Neuronal stem cell (in vitro differentiated cells): ENCODE data around the gene CCL18.

Experiments used
- DNase-seq: peaks from one replicate; pipeline ENCODE4 v3.0.0-alpha.2; 2013; ENCODE audit warnings: low spot score
- H2AFZ ChIP-seq: one replicate; pipeline ENCODE4 v1.6.1; 2013; ENCODE audit warnings: mild to moderate bottlenecking, low read length, inconsistent platforms
- H2AK5ac ChIP-seq: 2 replicates; pipeline ENCODE4 v1.6.1; 2013; ENCODE audit warnings: low read depth, mild to moderate bottlenecking, inconsistent platforms, low read length, moderate library complexity, mixed read lengths
- H2BK120ac ChIP-seq: 2 replicates; pipeline ENCODE4 v1.6.1; 2013; ENCODE audit warnings: low read depth, mild to moderate bottlenecking, inconsistent platforms, low read length, moderate library complexity, mixed read lengths
- H2BK12ac ChIP-seq: one replicate; pipeline ENCODE4 v1.6.1; 2013; ENCODE audit warnings: low read length, inconsistent platforms
- H2BK15ac ChIP-seq: 2 replicates; pipeline ENCODE4 v1.6.1; 2013; ENCODE audit warnings: mild to moderate bottlenecking, low read length, inconsistent platforms, mixed read lengths
- H2BK5ac ChIP-seq: one replicate; pipeline ENCODE4 v1.6.1; 2013; ENCODE audit warnings: inconsistent platforms, mild to moderate bottlenecking, low read length, moderate library complexity
- H3K14ac ChIP-seq: one replicate; pipeline ENCODE4 v1.6.1; 2013; ENCODE audit warnings: low read length, inconsistent platforms
- H3K18ac ChIP-seq: 2 replicates; pipeline ENCODE4 v1.6.1; 2013; ENCODE audit warnings: low read length, inconsistent platforms
- H3K23ac ChIP-seq: 2 replicates; pipeline ENCODE4 v1.6.1; 2013; ENCODE audit warnings: low read depth, mild to moderate bottlenecking, mixed read lengths, low read length, inconsistent platforms; ENCODE audit not compliant: poor library complexity
- H3K27ac ChIP-seq: replicated peaks from 3 replicates; pipeline ENCODE4 v1.5.1; 2013; ENCODE audit warnings: low read length, inconsistent platforms
- H3K27me3 ChIP-seq, 3 experiments: 2 replicates each; pipeline ENCODE4 v1.6.1; 2013; ENCODE audit warnings: low read length in 3 of 3, mild to moderate bottlenecking in 2 of 3, inconsistent platforms in 1 of 3, low read depth in 1 of 3, mixed read lengths in 1 of 3, moderate library complexity in 1 of 3; ENCODE audit not compliant: control insufficient read depth in 3 of 3, insufficient read depth in 3 of 3
- H3K36me3 ChIP-seq, 2 donors: replicated peaks in 1 of 2; 2 replicates each; pipeline ENCODE4 v1.6.1; 2013; ENCODE audit warnings: low read length in 2 of 2; ENCODE audit not compliant: control insufficient read depth in 2 of 2, insufficient read depth in 2 of 2
- H3K4ac ChIP-seq: 2 replicates; pipeline ENCODE4 v1.6.1; 2013; ENCODE audit warnings: inconsistent platforms, mild to moderate bottlenecking, low read length, moderate library complexity
- H3K4me1 ChIP-seq, 2 donors: 1 replicate in 1 of 2; 2 replicates in 1 of 2; pipeline ENCODE4 v1.6.1; 2013; ENCODE audit warnings: low read length in 2 of 2, low read depth in 1 of 2; ENCODE audit not compliant: control insufficient read depth in 2 of 2, insufficient read depth in 1 of 2
- H3K4me2 ChIP-seq: one replicate; pipeline ENCODE4 v1.6.1; 2013; ENCODE audit warnings: mild to moderate bottlenecking, low read length, inconsistent platforms; ENCODE audit not compliant: insufficient read depth, poor library complexity, severe bottlenecking
- H3K4me3 ChIP-seq, 2 donors: 2 replicates each; pipeline ENCODE4 v1.5.1; 2013; ENCODE audit warnings: low read length in 2 of 2, mild to moderate bottlenecking in 2 of 2, inconsistent platforms in 1 of 2, moderate library complexity in 1 of 2
- H3K79me1 ChIP-seq: one replicate; pipeline ENCODE4 v1.6.1; 2013; ENCODE audit warnings: low read depth, mild to moderate bottlenecking, inconsistent platforms, low read length, moderate library complexity
- H3K9ac ChIP-seq: one replicate; pipeline ENCODE4 v1.6.1; 2013; ENCODE audit warnings: mild to moderate bottlenecking, low read depth, low read length, inconsistent platforms; ENCODE audit not compliant: poor library complexity
- H3K9me3 ChIP-seq, 2 donors: replicated peaks in 1 of 2; 2 replicates each; pipeline versions ENCODE3 to v1.6.1; 2013; ENCODE audit warnings: low read length in 2 of 2, mild to moderate bottlenecking in 2 of 2, inconsistent platforms in 1 of 2, low read depth in 1 of 2, mixed read lengths in 1 of 2, moderate library complexity in 1 of 2; ENCODE audit not compliant: control insufficient read depth in 2 of 2, insufficient read depth in 1 of 2
- H4K8ac ChIP-seq: one replicate; pipeline ENCODE4 v1.6.1; 2013; ENCODE audit warnings: low read depth, mild to moderate bottlenecking, inconsistent platforms, low read length, moderate library complexity
- H4K91ac ChIP-seq: one replicate; pipeline ENCODE4 v1.6.1; 2013; ENCODE audit warnings: low read length, low read depth, mild to moderate bottlenecking, inconsistent platforms; ENCODE audit not compliant: poor library complexity
- WGBS, 2 donors: extraction: QIAGEN DNeasy Blood & Tissue Kit; methylation state at CpG; one replicate each; pipeline ENCODE4 v1.1.7; 2013; ENCODE audit warnings: missing lambda C conversion rate in 2 of 2, mixed read lengths in 1 of 2; ENCODE audit not compliant: insufficient read length in 2 of 2, insufficient replicate concordance in 1 of 2; ENCODE audit errors: extremely low coverage in 2 of 2; 5-methylcytosine and 5-hydroxymethylcytosine counted together

Gene CCL18

DNA sequence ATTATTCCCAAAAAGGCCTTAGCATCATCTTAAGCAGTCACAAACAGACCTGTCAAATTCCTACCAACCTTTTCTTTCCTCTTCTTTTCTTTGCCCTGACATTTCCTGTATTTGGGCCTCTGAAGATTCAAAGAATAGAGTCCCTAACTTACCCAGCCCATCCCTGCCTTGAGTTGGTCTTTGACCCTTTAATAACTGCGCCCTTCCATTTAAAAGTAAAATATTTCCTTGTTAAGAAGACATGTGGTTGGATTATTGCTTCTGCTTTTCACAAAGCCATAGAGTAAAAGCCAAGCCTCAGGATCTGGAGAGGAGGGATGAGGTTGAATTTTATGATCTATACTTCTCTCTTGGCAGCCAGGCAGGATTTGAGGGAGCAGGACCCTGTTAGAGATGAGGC lies 33.1 kb upstream of the CCL18 start:
- Histone ChIP-seq H3K27ac (no peak overlapping the region), H3K4me1 (peaks cover 4 to 6% of the 10 kb centered on the region in 2 donors), H2AFZ (peak overlapping the region; percentile 68), H3K18ac (no peak overlapping the region), H2AK5ac (no peak overlapping the region), H4K8ac (no peak overlapping the region), H3K27me3 (peaks cover 0 to 8% (median 0%) of the 10 kb centered on the region in 3 experiments), H3K9ac (no peak overlapping the region), H4K91ac (no peak overlapping the region), H2BK15ac (no peak overlapping the region), H3K9me3 (no peaks in the 10 kb centered on the region), H3K4me2 (no peak overlapping the region), H2BK120ac (no peak overlapping the region), H3K4ac (no peak overlapping the region), H2BK12ac (no peak overlapping the region), H3K79me1 (no peaks in the 10 kb centered on the region), H2BK5ac (no peak overlapping the region), H3K36me3 (no peaks in the 10 kb centered on the region), H3K4me3 (no peak overlapping the region), H3K23ac (no peak overlapping the region), H3K14ac (no peak overlapping the region)
- DNase-seq = no peak
- no CpG with 5 or more reads among the region's 1 CpG for whole genome bisulfite sequencing, 2 donors

GRCh38 chr17:36034127-36034526 lies 29.9 kb upstream of the CCL18 start:
- no CpG with 5 or more reads among the region's 3 CpGs for whole genome bisulfite sequencing, 2 donors

DNA sequence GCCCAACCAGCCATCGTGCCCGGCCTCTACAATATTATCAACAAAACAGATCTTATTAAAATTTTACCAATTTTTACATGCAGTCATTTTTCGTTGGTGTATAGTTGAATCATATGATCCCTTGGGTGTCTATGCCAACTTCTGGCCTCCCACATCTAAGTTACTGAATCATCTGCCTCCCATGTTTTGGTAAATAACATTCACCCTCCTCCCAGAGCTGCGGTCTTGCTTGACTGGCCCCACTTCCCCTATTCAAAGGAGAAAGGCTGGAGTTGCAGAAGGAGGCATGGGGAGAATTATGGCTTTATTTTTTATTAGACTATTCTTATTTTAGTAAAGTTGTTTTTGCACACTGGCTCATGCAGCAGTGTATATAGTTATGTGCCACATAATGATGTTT lies 27.8 kb upstream of the CCL18 start:
- no peak for DNase-seq
- Histone ChIP-seq H3K23ac (no peak overlapping the region), H3K79me1 (no peaks in the 10 kb centered on the region), H3K27me3 (peaks cover 0 to 8% (median 0%) of the 10 kb centered on the region in 3 experiments), H2BK120ac (no peak overlapping the region), H3K18ac (no peak overlapping the region), H2BK12ac (no peak overlapping the region), H3K4me2 (no peak overlapping the region), H3K36me3 (no peaks in the 10 kb centered on the region), H3K9ac (no peak overlapping the region), H2AFZ (no peak overlapping the region), H3K4ac (no peak overlapping the region), H3K4me3 (no peak overlapping the region), H4K91ac (no peak overlapping the region), H3K9me3 (no peaks in the 10 kb centered on the region), H2AK5ac (no peak overlapping the region), H2BK15ac (no peak overlapping the region), H2BK5ac (no peak overlapping the region), H3K27ac (no peak overlapping the region), H3K14ac (no peak overlapping the region), H4K8ac (no peak overlapping the region), H3K4me1 (no peaks in the 10 kb centered on the region)
- no CpG with 5 or more reads among the region's 4 CpGs for WGBS, 2 donors

More at GRCh38 chr17:36034127-36034526, 29.9 kb upstream of the CCL18 start:
- no peak overlapping the region for H3K27ac ChIP-seq
- no peak overlapping the region for H3K4me2 ChIP-seq
- no peak overlapping the region for H3K4me3 ChIP-seq
- H4K8ac ChIP-seq = no peak overlapping the region
- H2AK5ac ChIP-seq = no peak overlapping the region
- no peaks in the 10 kb centered on the region for H3K9me3 ChIP-seq
- H3K79me1 ChIP-seq = no peaks in the 10 kb centered on the region
- no peak overlapping the region for H2BK12ac ChIP-seq
- no peak overlapping the region for H2BK15ac ChIP-seq
- peaks cover 0 to 8% (median 0%) of the 10 kb centered on the region in 3 experiments for H3K27me3 ChIP-seq
- H4K91ac ChIP-seq = no peak overlapping the region
- no peaks in the 10 kb centered on the region for H3K36me3 ChIP-seq
- H3K14ac ChIP-seq = no peak overlapping the region
- H3K4me1 ChIP-seq = peaks cover 4 to 6% of the 10 kb centered on the region in 2 donors
- no peak overlapping the region for H3K4ac ChIP-seq
- no peak for DNase-seq
- no peak overlapping the region for H3K9ac ChIP-seq
- no peak overlapping the region for H2AFZ ChIP-seq
- no peak overlapping the region for H2BK120ac ChIP-seq
- H3K23ac ChIP-seq = no peak overlapping the region
- H2BK5ac ChIP-seq = no peak overlapping the region
- no peak overlapping the region for H3K18ac ChIP-seq

DNA sequence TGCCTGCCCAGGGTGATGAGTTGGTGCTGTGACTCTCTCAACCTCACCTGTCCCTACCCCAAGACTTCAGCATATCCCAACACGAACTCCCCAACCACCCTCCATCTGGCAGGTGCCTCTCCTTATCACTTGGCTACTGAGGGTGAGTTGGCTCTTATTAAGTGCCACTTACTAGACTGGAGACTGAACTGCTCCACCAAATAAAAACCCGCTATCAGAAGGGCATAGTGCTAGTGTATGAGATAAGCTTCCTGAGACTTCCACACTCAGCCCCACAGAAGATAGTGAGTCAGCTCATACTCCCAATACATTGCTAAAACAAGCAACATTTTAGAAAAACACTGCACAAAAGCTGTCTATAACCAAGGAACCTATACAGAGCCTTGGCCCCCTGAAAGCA lies 16.0 kb upstream of the CCL18 start:
- Histone ChIP-seq H3K9me3 (peaks cover 0 to 5% of the 10 kb centered on the region in 2 donors), H3K4me3 (no peak overlapping the region), H2BK15ac (no peak overlapping the region), H3K4me2 (no peak overlapping the region), H2AK5ac (no peak overlapping the region), H2BK5ac (no peak overlapping the region), H3K36me3 (no peaks in the 10 kb centered on the region), H4K8ac (no peak overlapping the region), H3K27ac (no peak overlapping the region), H3K4ac (no peak overlapping the region), H2AFZ (no peak overlapping the region), H2BK12ac (no peak overlapping the region), H3K9ac (no peak overlapping the region), H3K14ac (no peak overlapping the region), H4K91ac (no peak overlapping the region), H3K18ac (no peak overlapping the region), H3K23ac (no peak overlapping the region), H2BK120ac (no peak overlapping the region), H3K4me1 (no peaks in the 10 kb centered on the region), H3K79me1 (no peaks in the 10 kb centered on the region), H3K27me3 (no peaks in the 10 kb centered on the region)
- DNase-seq = no peak
- WGBS, 2 donors = no CpG with 5 or more reads among the region's 2 CpGs
